ENCODE measurements around the gene CD300LD. TPM values are rescaled to one million over a fixed set of nuclear protein-coding genes. Genes with fewer than 3 reads are reported as not detected.

CD300LD gene
- total and polyA plus RNA-seq, 2 experiments from 2014 or later, result not detected

- no peak for DNase-seq (ENCODE audit: low spot score)
- peaks cover 3% of the 10 kb centered on the region for H3K4me1 ChIP-seq (ENCODE audit: insufficient read depth)
- H3K27ac ChIP-seq, result no peak overlapping the region
- no peaks in the 10 kb centered on the region for H4K20me1 ChIP-seq (ENCODE audit: insufficient read depth, poor library complexity, severe bottlenecking)
- no peaks in the 10 kb centered on the region for H3K27me3 ChIP-seq
- H2AFZ ChIP-seq, result no peak overlapping the region
- TF ChIP-seq CTCF (IDR thresholded peaks at IDR 0.05; ENCODE audit: poor library complexity), result no peak
- TF ChIP-seq EZH2 (IDR thresholded peaks at IDR 0.05; ENCODE audit: borderline replicate concordance), result no peak
- no peak for TF ChIP-seq EZH2phosphoT487 (IDR thresholded peaks at IDR 0.05; ENCODE audit: low read depth, severe bottlenecking, unreplicated experiment)
- no peaks in the 10 kb centered on the region for H3K36me3 ChIP-seq (replicated peaks; ENCODE audit: insufficient read depth, low read depth)
- H3K9me3 ChIP-seq (ENCODE audit: low read depth), result no peaks in the 10 kb centered on the region
- no peak overlapping the region for H3K4me2 ChIP-seq
- 85% methylated on average over 5 of the region's 5 CpGs for WGBS (ENCODE audit: low lambda C conversion rate, missing lambda C conversion rate)
- no peak overlapping the region for H3K4me3 ChIP-seq
- H3K9me2 ChIP-seq (replicated peaks; ENCODE audit: insufficient read depth), result no peaks in the 10 kb centered on the region
- H3K79me2 ChIP-seq, result no peaks in the 10 kb centered on the region
These were observed 11.7 kb upstream of the CD300LD start for GRCh38 chr17:74603746-74604145.

- TF ChIP-seq CTCF (IDR thresholded peaks at IDR 0.05; ENCODE audit: poor library complexity) (no peak), EZH2phosphoT487 (IDR thresholded peaks at IDR 0.05; ENCODE audit: low read depth, severe bottlenecking, unreplicated experiment) (no peak), EZH2 (IDR thresholded peaks at IDR 0.05; ENCODE audit: borderline replicate concordance) (no peak)
- no peak overlapping the region for H3K4me2 ChIP-seq
- H3K4me1 ChIP-seq (ENCODE audit: insufficient read depth), result peaks cover 3% of the 10 kb centered on the region
- H3K9me3 ChIP-seq (ENCODE audit: low read depth), result no peaks in the 10 kb centered on the region
- H3K79me2 ChIP-seq, result no peaks in the 10 kb centered on the region
- no peak overlapping the region for H3K27ac ChIP-seq
- H3K27me3 ChIP-seq, result no peaks in the 10 kb centered on the region
- no peaks in the 10 kb centered on the region for H4K20me1 ChIP-seq (ENCODE audit: insufficient read depth, poor library complexity, severe bottlenecking)
- H3K36me3 ChIP-seq (replicated peaks; ENCODE audit: insufficient read depth, low read depth), result no peaks in the 10 kb centered on the region
- H3K9me2 ChIP-seq (replicated peaks; ENCODE audit: insufficient read depth), result no peaks in the 10 kb centered on the region
- no peak overlapping the region for H3K4me3 ChIP-seq
- no peak for DNase-seq (ENCODE audit: low spot score)
- no peak overlapping the region for H2AFZ ChIP-seq
- 86% methylated on average over 6 of the region's 6 CpGs for WGBS (ENCODE audit: low lambda C conversion rate, missing lambda C conversion rate)
These were observed 11.1 kb upstream of the CD300LD start for GRCh38 chr17:74603037-74603635.

GRCh38 chr17:74601944-74602572 is 10.0 kb upstream of the CD300LD start:
- Histone ChIP-seq H4K20me1 (ENCODE audit: insufficient read depth, poor library complexity, severe bottlenecking) (no peaks in the 10 kb centered on the region), H3K4me2 (no peak overlapping the region), H3K27ac (no peak overlapping the region), H3K4me1 (ENCODE audit: insufficient read depth) (peaks cover 3% of the 10 kb centered on the region), H3K79me2 (no peaks in the 10 kb centered on the region), H3K9me2 (replicated peaks; ENCODE audit: insufficient read depth) (no peaks in the 10 kb centered on the region), H3K27me3 (no peaks in the 10 kb centered on the region), H3K9me3 (ENCODE audit: low read depth) (no peaks in the 10 kb centered on the region), H2AFZ (no peak overlapping the region), H3K4me3 (no peak overlapping the region), H3K36me3 (replicated peaks; ENCODE audit: insufficient read depth, low read depth) (no peaks in the 10 kb centered on the region)
- TF ChIP-seq EZH2 (IDR thresholded peaks at IDR 0.05; ENCODE audit: borderline replicate concordance) (no peak), EZH2phosphoT487 (IDR thresholded peaks at IDR 0.05; ENCODE audit: low read depth, severe bottlenecking, unreplicated experiment) (no peak), CTCF (IDR thresholded peaks at IDR 0.05; ENCODE audit: poor library complexity) (peak; percentile 70)
- peak; percentile 61 for DNase-seq (ENCODE audit: low spot score)
- 50% methylated on average over 12 of the region's 12 CpGs for WGBS (ENCODE audit: low lambda C conversion rate, missing lambda C conversion rate)
